ENCODE data around the gene C1orf116. TPM values are rescaled to one million over a fixed set of nuclear protein-coding genes. Genes with fewer than 3 reads are reported as not detected.

The C1orf116 gene
- total RNA-seq = 1 to 10 TPM in 1 of 2 donors, under 1 TPM in 1; 0.14 to 1.3 TPM

GRCh38 chr1:207032528-207033017, at the start of gene C1orf116:
TSS of gene C1orf116 (minus strand) at chr1:207032756. CDS start at chr1:207027598, 5,158 bp downstream.
- H3K27ac ChIP-seq = no peak within 1 kb of the TSS

GRCh38 chr1:207081806-207082205, 49.2 kb upstream of the C1orf116 start:
- Histone ChIP-seq H3K27me3 (replicated peaks; ENCODE audit: insufficient read depth) (no peaks in the 10 kb centered on the region), H3K9me3 (no peaks in the 10 kb centered on the region), H3K36me3 (no peaks in the 10 kb centered on the region), H3K4me1 (ENCODE audit: control insufficient read depth in 1 of 2, low read depth in 2 of 2) (peaks cover 0 to 8% of the 10 kb centered on the region in 2 donors), H3K4me3 (no peak overlapping the region), H3K27ac (no peak overlapping the region)
- ATAC-seq (ENCODE audit: insufficient number of reproducible peaks, low FRiP score, low read depth) = no peak
- no peak for TF ChIP-seq CTCF (IDR thresholded peaks at IDR 0.05)
- DNase-seq (ENCODE audit: low spot score) = no peak

More at GRCh38 chr1:207032528-207033017, at the start of gene C1orf116:
- no peak for TF ChIP-seq CTCF (IDR thresholded peaks at IDR 0.05)
- Histone ChIP-seq H3K4me3 (no peak within 1 kb of the TSS), H3K36me3 (no peaks in the 10 kb centered on the region), H3K4me1 (ENCODE audit: control insufficient read depth in 1 of 2, low read depth in 2 of 2) (no peaks in the 10 kb centered on the region), H3K9me3 (no peaks in the 10 kb centered on the region), H3K27me3 (replicated peaks; ENCODE audit: insufficient read depth) (no peaks in the 10 kb centered on the region)
- DNase-seq (ENCODE audit: low spot score) = no peak
- no peak for ATAC-seq (ENCODE audit: insufficient number of reproducible peaks, low FRiP score, low read depth)

- no peak overlapping the region for H3K27ac ChIP-seq
- H3K4me3 ChIP-seq = no peak overlapping the region
- H3K36me3 ChIP-seq = no peaks in the 10 kb centered on the region
- H3K9me3 ChIP-seq = no peaks in the 10 kb centered on the region
- no peaks in the 10 kb centered on the region for H3K27me3 ChIP-seq (replicated peaks; ENCODE audit: insufficient read depth)
- no peak for DNase-seq (ENCODE audit: low spot score)
- peaks cover 0 to 12% of the 10 kb centered on the region in 2 donors for H3K4me1 ChIP-seq (ENCODE audit: control insufficient read depth in 1 of 2, low read depth in 2 of 2)
- ATAC-seq (ENCODE audit: insufficient number of reproducible peaks, low FRiP score, low read depth) = no peak
- TF ChIP-seq CTCF (IDR thresholded peaks at IDR 0.05) = no peak
Measured at GRCh38 chr1:207081088-207081487, 48.5 kb upstream of the C1orf116 start.

GRCh38 chr1:207079706-207080241, 47.2 kb upstream of the C1orf116 start:
- H3K4me3 ChIP-seq = no peak overlapping the region
- no peaks in the 10 kb centered on the region for H3K27me3 ChIP-seq (replicated peaks; ENCODE audit: insufficient read depth)
- ATAC-seq (ENCODE audit: insufficient number of reproducible peaks, low FRiP score, low read depth) = no peak
- no peaks in the 10 kb centered on the region for H3K9me3 ChIP-seq
- no peak for DNase-seq (ENCODE audit: low spot score)
- no peak overlapping the region for H3K27ac ChIP-seq
- peaks cover 0 to 12% of the 10 kb centered on the region in 2 donors for H3K4me1 ChIP-seq (ENCODE audit: control insufficient read depth in 1 of 2, low read depth in 2 of 2)
- H3K36me3 ChIP-seq = no peaks in the 10 kb centered on the region
- TF ChIP-seq CTCF (IDR thresholded peaks at IDR 0.05) = no peak

GRCh38 chr1:207078578-207079132, 46.1 kb upstream of the C1orf116 start:
- no peak overlapping the region for H3K27ac ChIP-seq
- peaks cover 0 to 12% of the 10 kb centered on the region in 2 donors for H3K4me1 ChIP-seq (ENCODE audit: control insufficient read depth in 1 of 2, low read depth in 2 of 2)
- ATAC-seq (ENCODE audit: insufficient number of reproducible peaks, low FRiP score, low read depth) = no peak
- no peaks in the 10 kb centered on the region for H3K9me3 ChIP-seq
- no peak for TF ChIP-seq CTCF (IDR thresholded peaks at IDR 0.05)
- no peak overlapping the region for H3K4me3 ChIP-seq
- no peaks in the 10 kb centered on the region for H3K27me3 ChIP-seq (replicated peaks; ENCODE audit: insufficient read depth)
- no peaks in the 10 kb centered on the region for H3K36me3 ChIP-seq
- no peak for DNase-seq (ENCODE audit: low spot score)
